Activated CD8-positive, alpha-beta memory T cell treated with anti-CD3 and anti-CD28 coated beads for 24 hours (primary cell): ENCODE results near the gene CRYBG1.
"Not testable (repeated sequence)": the region's sequence is repeated elsewhere in the genome, so short reads cannot be mapped to it uniquely, and the experiment has no call there.

Experiments used
- DNase-seq: peaks from one replicate; pipeline ENCODE4 v3.0.0-alpha.2; 2020

The CRYBG1 gene

GRCh38 chr6:106509420-106510089, 149.0 kb downstream of the CRYBG1 start:
- DNase-seq = no peak

GRCh38 chr6:106510090-106510970, 149.8 kb downstream of the CRYBG1 start:
- peak; percentile 83 for DNase-seq

GRCh38 chr6:106511288-106512047, 151.0 kb downstream of the CRYBG1 start:
- DNase-seq = peak; percentile 77

GRCh38 chr6:106512048-106512967, 151.8 kb downstream of the CRYBG1 start:
- peak; percentile 89 for DNase-seq

GRCh38 chr6:106512968-106513574, 152.6 kb downstream of the CRYBG1 start:
- DNase-seq = no peak

- DNase-seq = no peak
Observed at GRCh38 chr6:106513808-106514582, 153.5 kb downstream of the CRYBG1 start.

GRCh38 chr6:106514583-106514885, 154.0 kb downstream of the CRYBG1 start:
- DNase-seq = no peak

GRCh38 chr6:106515582-106515981, 155.1 kb downstream of the CRYBG1 start:
- DNase-seq = not testable (repeated sequence)

GRCh38 chr6:106516616-106517015, 156.1 kb downstream of the CRYBG1 start:
- no peak for DNase-seq

GRCh38 chr6:106517706-106518105, 157.2 kb downstream of the CRYBG1 start:
- no peak for DNase-seq

GRCh38 chr6:106518748-106519147, 158.2 kb downstream of the CRYBG1 start:
- DNase-seq = no peak

- peak; percentile 84 for DNase-seq
Observed at GRCh38 chr6:106519460-106520394, 159.2 kb downstream of the CRYBG1 start.

- DNase-seq = peak; percentile 84
Observed at GRCh38 chr6:106520711-106521401, 160.3 kb downstream of the CRYBG1 start.

- DNase-seq = no peak
Observed at GRCh38 chr6:106522562-106523250, 162.2 kb downstream of the CRYBG1 start.

- DNase-seq = no peak
Observed at GRCh38 chr6:106525107-106525881, 164.8 kb downstream of the CRYBG1 start.

GRCh38 chr6:106525882-106526275, 165.4 kb downstream of the CRYBG1 start:
- DNase-seq = no peak

GRCh38 chr6:106527117-106527516, 166.6 kb downstream of the CRYBG1 start:
- no peak for DNase-seq

- no peak for DNase-seq
Observed at GRCh38 chr6:106527979-106528378, 167.5 kb downstream of the CRYBG1 start.
